Superior temporal gyrus (tissue), 1 donor: Measurements from ENCODE around the gene EIF2AK3.
A peak's percentile ranks its signal among the peaks of the same experiment; 100 is the strongest.
"Not testable (repeated sequence)": the region's sequence is repeated elsewhere in the genome, so short reads cannot be mapped to it uniquely, and the experiment has no call there.

Experiments
- DNase-seq: peaks from one replicate; pipeline ENCODE4 v3.0.0-alpha.2; 2016; ENCODE audit errors: extremely low spot score

EIF2AK3 gene

GRCh38 chr2:88596141-88596830 is 31.0 kb downstream of the EIF2AK3 start:
- DNase-seq, result no peak

- DNase-seq, result no peak
These were observed 35.6 kb downstream of the EIF2AK3 start for GRCh38 chr2:88591698-88592097.

- peak; percentile 87 for DNase-seq
These were observed 36.2 kb downstream of the EIF2AK3 start for GRCh38 chr2:88590998-88591613.

- DNase-seq, result no peak
These were observed 41.3 kb downstream of the EIF2AK3 start for GRCh38 chr2:88585969-88586368.

DNA sequence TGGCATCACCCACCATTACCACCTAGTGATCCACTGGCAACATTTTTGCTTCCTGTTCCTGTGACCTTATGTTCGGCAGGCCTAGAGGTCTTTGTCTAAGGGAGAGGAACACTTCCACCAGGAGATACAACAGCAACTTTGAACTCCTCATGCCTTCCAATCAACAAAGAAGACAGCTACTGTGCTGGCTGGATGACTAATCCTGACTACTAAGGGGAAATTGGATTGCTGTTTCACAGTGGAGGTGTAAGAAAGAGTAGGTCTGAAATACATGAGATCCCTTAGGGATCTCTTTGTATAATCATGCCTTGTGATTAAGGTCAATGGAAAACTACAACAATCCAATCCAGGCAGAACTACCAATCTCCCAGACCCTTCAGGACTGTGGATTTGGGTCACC is 45.2 kb downstream of the EIF2AK3 start:
- DNase-seq, result no peak

DNA sequence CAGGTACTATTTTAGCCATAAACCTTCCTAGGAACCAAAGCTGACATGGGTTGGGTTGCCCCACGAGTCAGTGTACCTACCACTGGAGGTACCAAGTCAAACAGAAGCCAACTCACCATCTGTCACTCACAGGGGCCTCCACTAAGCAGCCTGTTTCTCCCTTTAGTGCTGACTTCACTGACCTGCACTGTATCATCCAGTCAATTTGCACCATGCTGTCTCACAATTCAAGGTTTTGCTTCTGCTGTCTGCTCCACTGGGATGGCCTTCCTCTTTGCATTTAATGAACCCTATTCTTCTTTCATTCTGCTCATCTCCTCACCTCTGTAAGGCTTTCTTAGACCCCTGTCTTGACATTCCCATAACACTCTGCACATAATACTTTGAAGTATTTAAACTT is 47.2 kb downstream of the EIF2AK3 start:
- no peak for DNase-seq

GRCh38 chr2:88575630-88576029 is 51.6 kb downstream of the EIF2AK3 start:
- no peak for DNase-seq

DNA sequence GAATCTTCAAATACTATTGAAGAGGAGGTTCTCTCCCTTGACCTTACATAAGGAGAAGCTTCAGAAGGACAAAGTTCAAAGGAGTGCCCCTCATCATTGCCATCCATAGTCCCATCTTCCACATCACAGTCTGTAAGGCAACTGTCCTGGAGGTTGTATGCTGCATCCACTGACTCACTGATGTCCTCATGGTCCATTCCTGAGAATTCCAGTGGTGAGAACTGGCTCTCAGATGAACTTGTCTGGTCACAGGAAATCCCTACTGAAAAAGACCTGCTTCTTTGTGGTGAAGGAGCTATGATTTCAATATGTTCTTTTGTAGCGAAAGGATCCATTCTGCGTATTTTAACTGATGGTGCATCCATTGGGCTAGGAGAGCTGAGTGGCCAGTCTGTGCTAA is 52.2 kb downstream of the EIF2AK3 start:
- DNase-seq, result no peak

GRCh38 chr2:88574445-88574844 is 52.8 kb downstream of the EIF2AK3 start:
- no peak for DNase-seq

GRCh38 chr2:88568179-88568578 is 59.1 kb downstream of the EIF2AK3 start:
- no peak for DNase-seq

- no peak for DNase-seq
These were observed 62.9 kb downstream of the EIF2AK3 start for GRCh38 chr2:88564402-88564801.

DNA sequence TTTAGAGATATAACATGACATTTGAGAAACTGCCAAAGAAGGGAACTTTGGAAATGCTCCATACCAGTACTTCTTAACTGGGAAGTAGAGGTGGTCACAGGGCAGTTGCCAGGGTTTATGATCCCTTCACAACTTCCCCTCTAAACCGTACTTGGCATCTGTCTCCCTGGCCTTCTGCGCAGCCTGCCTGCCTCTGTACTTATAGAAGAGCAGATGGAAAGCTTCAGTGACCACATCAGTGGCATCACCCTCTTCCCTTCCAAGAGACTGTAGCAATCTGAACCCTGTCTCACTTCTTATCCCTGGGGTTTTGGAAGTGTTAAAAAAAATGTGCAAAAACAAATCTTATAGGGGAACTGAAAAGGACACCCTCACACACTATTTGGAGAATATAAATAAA is 64.1 kb downstream of the EIF2AK3 start:
- DNase-seq, result no peak

- no peak for DNase-seq
These were observed 65.4 kb downstream of the EIF2AK3 start for GRCh38 chr2:88561646-88562388.

GRCh38 chr2:88560619-88561307 is 66.5 kb downstream of the EIF2AK3 start:
- no peak for DNase-seq

GRCh38 chr2:88557290-88557689 is 70.0 kb downstream of the EIF2AK3 start:
- no peak for DNase-seq

DNA sequence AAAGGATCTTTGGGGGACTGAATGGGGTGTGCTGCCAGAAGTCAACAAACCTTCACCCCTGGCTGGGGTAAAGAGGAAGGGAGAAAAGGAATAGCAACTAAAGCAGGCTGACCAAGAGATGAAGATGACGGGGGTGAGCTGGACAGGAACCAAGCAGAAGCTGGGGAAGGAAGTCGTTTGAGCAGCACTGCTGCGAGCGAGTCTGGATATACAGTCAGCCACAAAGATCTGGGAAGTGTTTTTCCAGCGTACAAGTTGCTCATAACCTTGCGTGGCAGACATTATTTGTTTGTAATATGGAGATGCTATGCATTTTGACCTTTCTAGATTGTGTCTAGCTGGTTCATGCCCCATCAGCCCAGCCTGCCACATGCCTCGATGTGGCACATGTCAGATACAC is 71.2 kb downstream of the EIF2AK3 start:
- DNase-seq, result no peak

DNA sequence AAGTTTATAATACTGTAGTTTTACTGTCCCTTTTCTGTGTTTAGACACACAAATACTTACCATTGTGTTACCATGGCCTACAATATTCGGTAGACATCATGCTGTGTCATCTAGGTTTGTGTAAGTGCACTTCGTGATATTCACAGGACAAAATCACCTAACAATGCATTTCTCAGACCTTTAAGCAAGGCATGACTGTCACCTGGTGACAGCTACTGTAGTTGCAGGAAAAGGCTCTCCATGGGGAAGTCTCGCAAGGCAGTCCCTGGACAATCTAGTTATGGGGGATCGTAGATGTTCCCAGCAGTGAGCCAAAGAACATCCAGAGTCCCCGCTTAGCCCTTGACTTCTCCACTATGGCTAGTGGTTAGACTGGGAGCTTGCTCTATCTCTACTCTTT is 73.1 kb downstream of the EIF2AK3 start:
- DNase-seq, result no peak

GRCh38 chr2:88549616-88550292 is 77.5 kb downstream of the EIF2AK3 start:
- no peak for DNase-seq

DNA sequence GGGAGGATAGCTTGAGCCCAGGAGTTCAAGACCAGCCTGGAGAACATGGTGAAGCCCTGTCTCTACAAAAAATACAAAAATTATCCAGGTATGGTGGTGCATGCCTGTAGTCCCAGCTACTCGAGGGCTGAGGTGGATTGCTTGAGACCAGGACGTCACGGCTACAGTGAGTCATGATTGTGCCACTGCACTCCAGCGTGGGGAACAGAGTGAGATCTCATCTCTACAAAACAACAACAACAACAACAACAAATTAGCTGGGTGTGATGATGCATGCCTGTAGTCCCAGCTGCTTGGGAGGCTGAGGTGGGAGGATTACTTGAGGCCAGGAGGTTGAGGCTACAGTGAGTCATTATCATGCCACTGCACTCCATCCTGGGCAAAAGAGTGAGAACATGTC is 81.0 kb downstream of the EIF2AK3 start:
- DNase-seq, result not testable (repeated sequence)

DNA sequence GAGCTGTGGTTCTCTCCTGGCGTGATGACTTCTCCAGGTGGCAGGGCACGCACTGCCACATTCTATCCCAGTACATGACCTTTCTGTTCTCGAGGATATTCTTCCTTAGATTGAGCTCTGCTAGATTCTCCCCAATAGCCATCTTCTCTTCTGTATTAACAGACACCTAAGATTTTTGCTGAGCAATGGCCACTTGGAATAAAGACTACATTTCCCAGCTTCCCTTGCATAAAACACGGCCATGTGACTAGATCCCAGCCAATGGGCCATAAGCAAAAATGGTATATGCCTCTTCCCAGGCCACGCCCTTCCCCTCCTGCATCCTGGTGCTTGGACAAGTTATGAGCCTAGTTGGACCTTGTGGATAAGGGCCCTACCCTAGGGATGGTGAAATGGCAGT is 82.1 kb downstream of the EIF2AK3 start:
- no peak for DNase-seq

- DNase-seq, result no peak
These were observed 83.7 kb downstream of the EIF2AK3 start for GRCh38 chr2:88543541-88544057.

- DNase-seq, result no peak
These were observed 84.6 kb downstream of the EIF2AK3 start for GRCh38 chr2:88542668-88543067.
